Myocyte (in vitro differentiated cells): Measurements from ENCODE around the gene LANCL3. TPM values are rescaled to one million over a fixed set of nuclear protein-coding genes. Genes with fewer than 3 reads are reported as not detected.

Experiments used
- DNase-seq: peaks from one replicate; pipeline ENCODE4 v3.0.0-alpha.2; 2012; ENCODE audit warnings: low read depth
- total RNA-seq: library from RNA; depleted of rRNA; stranded (reverse); fragments of >200 nt; gene quantifications from 2 replicates; pipeline ENCODE4 v1.2.3, GENCODE V29; 2014

LANCL3 gene
- total RNA-seq, 1 donor from 2014 or later, result 0.21 TPM

DNA sequence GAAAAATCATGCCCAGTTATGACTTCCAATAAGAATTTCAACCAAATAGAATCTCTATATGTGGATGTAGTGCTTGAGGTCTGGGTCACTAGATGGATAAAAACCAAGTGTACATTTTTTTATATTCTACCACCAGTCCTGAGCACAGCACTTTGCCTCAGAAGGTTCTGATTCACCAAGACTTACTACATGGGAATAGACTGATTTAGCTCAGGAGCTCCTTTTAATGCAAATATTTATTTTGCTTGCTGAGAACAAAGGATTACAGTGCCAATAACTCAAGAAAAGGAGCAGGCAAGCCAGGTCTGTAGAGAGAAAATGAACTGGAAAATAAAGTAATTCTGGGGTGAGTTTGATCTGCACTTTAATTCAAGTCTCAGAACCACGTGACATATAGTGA, 107.8 kb downstream of the LANCL3 start:
- no peak for DNase-seq

DNA sequence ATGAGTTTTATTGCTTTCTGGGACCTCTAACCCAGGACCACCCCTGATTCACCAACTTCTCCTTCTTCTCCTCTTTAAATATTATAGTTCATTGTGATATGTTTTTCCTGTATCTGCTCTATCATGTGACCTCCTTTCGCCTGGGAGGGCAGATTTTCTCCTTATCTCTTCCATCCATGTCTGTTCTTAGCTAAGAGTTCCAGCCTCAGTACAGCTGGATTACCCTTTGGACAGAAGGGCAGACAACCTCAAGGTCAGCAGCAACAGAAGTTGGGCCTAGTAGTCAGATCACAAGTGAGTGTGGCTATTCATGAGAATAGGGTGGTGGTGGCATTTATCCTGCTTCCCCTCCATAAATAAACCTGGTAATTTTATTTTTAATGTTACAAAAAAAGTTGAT, 108.4 kb downstream of the LANCL3 start:
- DNase-seq, result no peak

DNA sequence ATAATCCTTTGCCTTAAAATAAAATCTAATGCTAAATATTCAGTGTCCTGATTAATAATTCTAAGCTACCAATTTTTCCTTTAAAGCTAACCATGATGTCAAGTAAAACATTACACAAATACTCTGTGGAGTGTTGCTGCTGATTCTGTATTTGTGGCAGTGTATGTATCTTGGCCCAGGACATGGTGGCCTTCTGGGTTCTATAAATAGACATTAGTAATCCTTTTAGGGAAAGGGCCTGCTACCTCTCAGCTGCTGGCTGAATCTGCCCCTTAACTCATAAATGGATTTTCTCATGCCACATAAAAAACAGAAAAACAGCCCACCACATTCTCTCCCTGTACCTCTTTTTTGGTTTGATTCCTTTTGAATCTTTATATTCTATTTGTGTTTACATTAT, 113.0 kb downstream of the LANCL3 start:
- DNase-seq, result peak; percentile 58

DNA sequence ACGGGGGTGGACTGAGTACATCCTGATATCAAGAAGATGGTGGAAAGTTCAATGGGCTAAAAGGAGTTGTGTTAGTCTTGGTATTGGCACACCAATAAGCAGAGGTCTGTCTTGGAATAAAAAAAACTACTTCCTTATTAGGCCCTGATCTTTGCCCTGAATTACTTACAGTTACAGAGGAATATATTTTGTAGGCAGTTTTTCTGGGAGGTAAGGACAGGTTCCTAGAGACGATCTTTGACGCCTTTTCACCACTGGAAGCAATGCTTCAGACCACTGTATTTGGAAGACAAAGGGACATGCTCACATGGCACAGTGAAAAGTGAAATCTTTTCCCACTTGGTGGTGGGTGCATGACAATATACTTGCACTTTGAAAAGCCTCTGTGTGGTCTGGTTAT, 113.5 kb downstream of the LANCL3 start:
- peak; percentile 10 for DNase-seq

DNA sequence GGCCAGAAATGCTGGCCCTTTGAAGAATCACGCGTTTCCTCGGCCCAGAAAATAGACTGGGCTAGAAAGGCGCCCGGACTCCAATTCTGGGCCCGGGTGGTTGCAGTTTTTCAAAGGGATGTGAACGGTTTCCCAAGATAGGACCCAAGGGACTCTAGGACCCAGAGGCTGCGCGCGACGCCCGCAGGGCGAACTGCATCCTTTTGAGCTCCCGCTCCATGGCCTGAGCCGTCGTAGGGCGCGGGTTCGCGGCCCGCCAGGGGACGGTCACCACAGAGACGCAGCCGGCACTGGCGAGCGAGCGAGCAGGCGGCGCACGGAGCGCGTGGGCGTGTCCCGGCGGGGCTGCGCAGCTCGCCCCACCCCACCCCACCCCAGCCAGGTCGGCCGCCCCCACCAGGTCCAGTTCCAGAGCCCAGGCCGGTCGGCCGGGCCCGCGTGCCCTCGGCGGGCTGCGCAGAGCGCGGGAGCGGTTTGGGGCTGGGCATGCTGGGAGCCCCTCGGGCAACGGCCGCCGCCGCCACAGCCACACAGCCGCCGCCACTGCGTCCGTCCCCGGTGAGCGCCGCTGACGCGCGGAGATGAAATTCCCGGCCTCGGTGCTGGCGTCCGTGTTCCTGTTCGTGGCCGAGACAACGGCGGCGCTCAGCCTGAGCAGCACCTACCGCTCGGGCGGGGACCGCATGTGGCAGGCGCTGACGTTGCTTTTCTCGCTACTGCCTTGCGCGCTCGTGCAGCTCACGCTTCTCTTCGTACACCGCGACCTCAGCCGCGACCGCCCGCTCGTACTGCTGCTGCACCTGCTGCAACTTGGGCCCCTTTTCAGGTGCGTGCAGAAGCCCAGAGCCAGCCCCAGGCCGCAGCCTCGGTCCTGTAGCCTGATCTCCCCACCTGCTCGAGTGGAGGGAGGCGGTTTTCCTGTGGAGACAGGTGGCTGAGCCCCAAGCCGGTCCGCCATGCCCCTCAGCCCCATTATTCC, 114.2 kb downstream of the LANCL3 start, which contains the start of gene XK:
Gene XK (plus strand): TSS at position 411 of the 979 bp plus-strand sequence. CDS start 171 bp downstream, at position 582.
- peak; percentile 54 for DNase-seq

DNA sequence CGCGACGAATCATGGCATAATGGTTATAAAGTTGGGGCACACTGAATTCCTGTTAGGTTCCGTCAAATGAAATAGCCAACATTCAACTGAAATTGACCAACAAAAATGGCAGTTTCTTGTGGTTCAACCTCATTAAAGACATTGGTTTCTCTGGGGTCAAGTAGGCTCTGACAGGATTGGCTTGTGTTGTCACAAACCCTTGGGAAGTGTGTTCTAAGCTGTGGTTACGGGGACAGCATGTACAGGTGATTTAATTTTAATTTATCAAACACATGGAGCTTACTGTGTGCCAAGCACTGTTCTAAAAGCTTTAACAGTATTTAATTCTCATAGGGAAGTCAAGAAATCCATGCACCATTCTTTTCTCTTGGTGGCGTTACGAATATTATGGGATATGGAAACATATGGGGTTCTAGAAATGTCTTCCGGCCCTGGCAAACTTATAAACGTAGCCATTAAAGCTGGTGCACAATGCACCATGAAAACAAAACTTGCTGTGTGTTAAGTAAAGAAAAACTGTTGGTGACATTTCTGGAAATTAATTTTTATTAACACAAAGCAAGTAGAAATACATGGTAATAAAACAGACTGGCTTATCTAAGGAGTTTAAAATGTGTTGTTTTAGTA, 115.0 kb downstream of the LANCL3 start:
- DNase-seq, result no peak

DNA sequence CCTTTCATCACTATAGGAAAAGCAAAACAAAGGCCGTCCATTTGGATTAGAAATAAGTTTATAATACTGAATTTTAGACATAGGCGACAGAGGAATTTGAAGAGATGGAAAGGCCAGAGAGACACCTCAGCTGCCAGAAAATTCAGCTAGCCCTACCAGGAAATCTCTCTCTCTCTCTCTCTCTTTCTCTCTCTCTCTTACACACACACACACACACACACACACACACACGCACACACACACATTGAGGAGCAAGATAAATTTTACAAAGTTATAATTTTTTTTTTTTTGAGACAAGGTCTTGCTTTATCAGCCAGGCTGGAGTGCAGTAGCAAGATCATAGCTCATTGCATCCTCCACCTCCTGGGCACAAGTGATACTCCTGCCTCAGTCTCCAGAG, 115.5 kb downstream of the LANCL3 start:
- no peak for DNase-seq

DNA sequence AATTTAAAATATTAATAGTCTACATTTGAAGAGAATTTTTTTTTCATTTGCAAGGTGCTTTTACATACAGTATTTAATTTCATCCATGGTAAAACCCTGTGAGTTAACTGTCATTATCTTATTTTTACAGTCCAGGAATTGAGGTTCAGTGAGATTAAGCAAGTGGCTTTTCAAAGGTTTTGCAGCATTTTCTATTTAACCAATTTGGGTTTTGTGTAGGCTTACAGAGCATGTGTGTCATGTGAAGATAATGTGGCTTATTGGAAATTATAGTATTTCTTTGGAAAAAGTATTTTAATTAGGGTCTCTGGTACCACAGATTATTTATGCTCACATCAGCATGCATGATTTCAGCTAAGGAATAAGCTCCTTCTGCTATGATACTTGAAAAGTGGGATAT, 118.7 kb downstream of the LANCL3 start:
- DNase-seq, result no peak

DNA sequence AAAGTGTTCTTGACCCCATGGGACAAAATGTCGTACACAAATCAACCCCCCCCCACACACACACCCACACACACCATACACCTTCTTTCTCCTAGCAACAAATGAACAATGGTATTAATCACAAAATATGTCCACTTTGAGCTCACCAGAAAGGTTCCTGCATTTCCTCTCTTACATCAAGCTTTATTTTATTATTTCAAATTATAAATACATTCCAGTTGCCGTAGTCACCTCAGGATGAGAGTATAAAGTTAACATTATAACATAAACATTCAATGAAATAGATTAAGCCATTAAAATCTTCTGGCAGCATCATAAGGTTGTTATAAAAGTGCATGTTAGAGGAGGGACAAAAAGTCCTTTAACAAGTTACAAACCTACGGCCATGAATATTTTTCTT, 121.5 kb downstream of the LANCL3 start:
- no peak for DNase-seq

DNA sequence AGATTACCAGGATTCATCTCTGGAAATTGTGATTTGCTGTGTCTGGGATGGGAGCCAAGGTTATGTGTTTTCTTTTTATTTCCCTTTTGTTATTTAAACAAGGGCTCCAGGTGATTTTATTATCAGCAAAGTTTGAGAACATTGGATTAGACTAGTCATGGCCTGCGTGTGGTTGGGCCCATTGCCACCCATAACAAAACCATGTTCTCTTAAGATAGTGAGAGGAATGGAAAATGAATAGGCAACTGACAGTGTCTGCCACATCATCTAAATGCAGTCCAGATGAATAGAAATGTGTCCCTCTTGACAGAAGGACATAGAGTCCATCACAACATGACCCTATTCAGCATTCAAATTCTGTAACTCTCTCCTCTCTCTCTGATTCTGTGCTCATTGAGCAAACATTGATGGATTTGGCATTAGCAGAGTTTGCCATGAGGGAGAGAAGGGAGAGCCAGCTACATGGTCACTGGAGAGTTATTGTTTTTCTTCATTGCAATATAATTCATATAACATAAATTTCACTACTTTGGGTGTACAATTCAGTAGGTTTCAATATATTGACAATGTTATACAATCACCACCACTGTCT, 125.8 kb downstream of the LANCL3 start:
- no peak for DNase-seq

DNA sequence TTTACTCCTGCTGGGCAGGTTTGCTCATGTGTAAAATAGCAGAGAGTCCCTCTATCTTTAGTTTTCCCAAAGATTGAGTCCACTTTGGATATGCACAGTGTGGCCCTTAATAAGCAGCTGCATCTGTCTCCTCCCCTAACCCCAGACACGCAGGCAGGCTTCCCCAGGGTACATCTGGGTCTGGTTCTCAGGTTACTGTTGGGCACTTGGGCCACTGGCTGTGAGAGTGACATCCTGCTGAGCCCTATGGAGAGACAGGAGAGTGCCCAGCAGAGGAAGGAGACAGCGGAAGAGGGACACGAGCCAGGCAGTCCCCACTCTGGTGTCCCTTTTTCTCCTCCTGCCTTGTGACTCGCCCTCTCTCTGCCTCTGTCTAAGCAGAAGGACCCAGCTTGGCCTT, 130.1 kb downstream of the LANCL3 start:
- peak; percentile 68 for DNase-seq

DNA sequence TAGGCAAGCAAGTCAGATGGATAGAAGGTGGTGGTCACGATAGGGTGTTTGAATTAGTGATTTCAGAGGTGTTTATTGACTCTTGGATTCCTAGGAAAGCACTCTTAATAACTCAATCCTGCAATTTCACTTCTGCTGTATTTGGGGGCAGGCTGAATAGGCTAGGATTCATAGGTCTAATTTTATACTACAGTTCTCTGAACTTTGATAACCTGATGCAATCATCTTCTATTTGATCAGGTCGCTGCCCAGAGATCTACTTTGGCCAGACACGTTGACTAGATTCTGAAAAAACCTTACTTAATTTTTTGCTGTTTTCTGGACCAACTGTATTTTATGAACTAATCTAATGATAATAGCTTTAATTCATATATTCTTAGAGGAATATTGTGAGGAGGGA, 140.5 kb downstream of the LANCL3 start:
- no peak for DNase-seq

DNA sequence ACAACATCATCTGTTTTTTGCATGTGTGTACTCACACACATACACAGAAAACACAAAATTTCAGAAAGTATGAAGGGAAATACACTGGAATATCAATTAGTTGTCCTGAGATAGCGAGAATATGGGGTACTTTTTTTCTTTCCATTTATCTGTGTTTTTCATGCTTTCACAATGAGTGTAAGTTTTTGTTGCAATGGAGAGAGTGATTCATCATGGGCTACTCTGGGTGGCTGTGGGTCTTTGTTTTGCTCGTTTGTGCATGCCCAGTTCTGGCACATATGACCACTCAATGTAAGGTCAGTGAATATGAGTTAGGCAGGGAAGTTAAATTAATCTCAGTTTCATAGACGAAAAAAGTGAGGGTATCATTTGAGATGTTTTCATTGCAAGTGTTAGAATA, 141.0 kb downstream of the LANCL3 start:
- no peak for DNase-seq

DNA sequence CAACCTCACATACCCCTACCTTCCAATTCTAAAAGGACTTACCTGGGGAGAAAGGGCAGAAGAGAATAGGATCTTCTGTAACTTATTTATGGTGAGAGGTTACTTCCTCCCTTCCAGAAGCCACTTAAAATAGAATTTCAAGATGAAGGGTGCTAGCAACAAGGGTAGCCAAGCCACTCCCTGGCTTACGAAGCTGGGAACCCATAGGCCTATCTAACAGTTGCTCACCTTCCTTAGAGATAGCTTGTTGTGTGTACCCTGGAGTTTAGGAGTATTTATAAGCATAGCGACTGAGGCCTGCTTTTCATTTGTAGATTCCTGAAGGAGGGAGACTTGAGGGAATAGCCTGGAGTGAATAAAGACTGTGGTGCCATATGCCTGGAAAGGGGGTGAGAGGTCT, 143.0 kb downstream of the LANCL3 start:
- DNase-seq, result no peak

DNA sequence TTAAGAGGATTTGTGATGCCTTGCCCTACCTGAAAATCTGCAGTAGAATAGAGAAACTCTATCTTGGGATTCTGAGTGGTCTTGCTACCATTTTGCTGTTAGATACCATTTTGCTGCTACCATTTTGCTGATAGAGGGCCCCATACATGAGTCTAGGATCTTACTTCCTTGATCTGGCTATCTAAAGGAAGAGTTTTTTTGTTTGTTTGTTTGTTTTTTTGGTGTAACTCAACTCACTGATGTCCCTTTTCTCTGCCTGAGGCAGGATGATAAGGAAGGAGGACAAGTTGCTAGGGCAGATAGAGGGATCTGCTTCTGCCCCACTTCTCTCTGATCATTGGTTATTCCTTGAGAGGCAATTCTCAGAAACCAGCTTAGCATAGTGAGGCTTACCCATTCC, 145.1 kb downstream of the LANCL3 start:
- DNase-seq, result no peak

DNA sequence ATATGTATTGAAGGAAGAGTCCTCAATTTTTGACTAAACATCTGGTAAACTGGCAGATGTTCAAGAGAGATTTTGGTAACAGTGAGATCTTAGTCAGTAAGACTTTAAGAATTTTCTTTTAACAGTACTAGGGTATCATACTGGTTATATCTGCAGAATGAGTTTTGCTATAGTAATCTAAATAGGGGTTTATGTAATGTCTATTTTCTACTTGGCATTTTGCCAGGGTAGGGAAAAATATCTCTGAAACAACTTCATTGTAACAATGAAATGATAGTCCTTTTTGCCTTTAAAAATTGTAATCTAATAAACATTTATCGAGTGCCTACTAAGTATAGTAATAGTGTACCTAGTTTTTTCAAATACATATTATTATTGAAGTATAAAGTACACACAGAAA, 146.2 kb downstream of the LANCL3 start:
- no peak for DNase-seq

DNA sequence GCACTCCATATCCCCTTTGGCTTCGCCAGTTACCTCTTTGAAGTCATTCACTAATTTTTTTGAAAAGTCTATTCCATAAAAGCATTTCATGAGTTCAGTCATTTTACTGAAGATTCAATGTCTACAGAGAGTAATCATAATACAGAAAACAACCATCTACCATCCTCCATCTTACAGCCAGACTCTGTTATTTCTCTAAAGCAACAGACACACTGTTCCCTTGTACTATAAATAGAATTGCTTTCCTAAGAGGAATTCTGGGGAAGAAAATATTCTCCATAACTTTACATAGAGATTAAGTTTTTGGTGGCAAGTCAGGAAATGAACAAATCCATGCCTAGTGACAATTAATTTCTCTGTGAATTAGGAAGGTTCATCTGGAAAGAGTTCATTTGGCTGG, 151.1 kb downstream of the LANCL3 start:
- DNase-seq, result no peak

DNA sequence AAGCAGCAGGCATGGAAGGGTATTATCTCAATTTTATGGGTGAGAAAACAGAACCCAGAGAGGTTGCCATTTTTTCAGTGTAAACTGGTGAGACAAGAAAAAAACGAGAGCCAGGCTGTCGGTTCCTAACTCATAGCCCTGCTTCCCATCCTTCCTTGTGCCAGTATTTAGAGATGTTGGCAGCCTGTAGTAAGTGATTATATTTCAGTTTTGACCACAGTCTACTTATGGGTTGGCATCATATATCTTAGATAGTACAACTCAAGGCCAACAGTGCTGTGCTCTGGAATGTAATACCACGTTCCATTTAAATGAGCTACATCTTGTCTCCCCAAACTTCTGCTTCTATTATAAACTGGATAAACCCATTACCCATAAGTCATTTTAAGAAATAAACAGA, 154.9 kb downstream of the LANCL3 start:
- DNase-seq, result peak; percentile 32
